Ramos (cell line): ENCODE data around the gene ADSS2.
"Not testable (repeated sequence)": the region's sequence is repeated elsewhere in the genome, so short reads cannot be mapped to it uniquely, and the experiment has no call there.

Experiments
- in situ Hi-C: fragments of 300-500 bp; cut with MboI; formaldehyde crosslinking; loops from one replicate; pipeline ENCODE4 v1.14.3; 2022; ENCODE audit warnings: low sequenced_read_pairs; ENCODE audit not compliant: unreplicated experiment

ADSS2 gene

DNA sequence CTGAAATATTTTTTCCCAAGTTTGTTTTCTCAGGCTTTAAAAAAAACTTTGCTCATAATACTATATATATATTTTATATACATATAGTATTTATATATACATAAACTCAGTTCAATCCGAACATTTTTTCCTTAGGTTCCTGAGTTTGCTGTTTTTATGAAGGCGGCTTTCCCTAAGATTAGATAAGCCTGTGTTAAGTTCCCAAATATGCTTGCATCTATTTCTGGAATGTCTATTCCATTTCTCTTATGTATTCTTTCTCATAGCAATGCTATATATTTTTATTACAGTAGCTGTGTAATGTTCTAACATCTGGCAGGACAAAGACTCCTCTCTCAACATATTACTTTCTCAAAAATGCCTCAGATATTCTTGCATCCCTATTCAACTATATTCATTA, 45.9 kb downstream of the ADSS2 start:
- in situ Hi-C loops: no loop called here

DNA sequence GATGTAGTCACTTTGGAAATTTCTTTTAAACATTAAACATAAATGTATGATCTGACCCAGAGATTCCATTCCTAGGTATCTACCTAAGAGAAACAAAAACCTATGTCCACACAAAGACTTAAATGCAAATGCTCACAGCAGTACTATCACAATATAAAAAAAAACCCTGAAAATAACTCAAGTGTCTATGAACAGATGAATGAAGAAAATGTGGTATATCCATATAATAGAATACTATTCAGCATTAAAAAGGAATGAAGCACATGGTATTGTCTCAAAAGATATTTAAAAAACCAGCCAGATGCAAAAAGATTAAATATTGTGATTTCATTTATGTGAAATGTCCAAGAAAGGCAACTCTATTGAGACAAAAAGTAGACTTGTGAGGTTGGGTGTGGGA, 48.3 kb downstream of the ADSS2 start:
- in situ Hi-C loops: no loop called here

DNA sequence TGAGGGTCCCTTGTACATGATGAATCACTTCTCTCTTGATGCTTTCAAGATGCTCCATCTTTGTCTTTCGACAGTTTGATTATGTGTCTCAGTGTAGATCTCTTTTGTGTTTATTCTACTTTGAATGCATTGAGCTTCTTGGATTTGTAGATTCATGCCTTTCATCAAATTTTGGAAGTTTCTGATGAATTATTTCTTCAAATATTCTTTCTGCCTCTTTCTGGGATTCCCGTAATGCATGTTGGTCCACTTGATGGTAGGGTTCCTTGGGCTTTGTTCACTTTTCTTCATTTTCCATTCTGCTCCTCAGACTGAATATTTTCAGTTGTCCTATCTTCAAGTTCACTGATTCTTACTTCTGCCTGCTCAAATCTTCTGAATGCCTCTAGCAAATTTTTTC, 50.7 kb downstream of the ADSS2 start:
- in situ Hi-C loops: no loop called here

DNA sequence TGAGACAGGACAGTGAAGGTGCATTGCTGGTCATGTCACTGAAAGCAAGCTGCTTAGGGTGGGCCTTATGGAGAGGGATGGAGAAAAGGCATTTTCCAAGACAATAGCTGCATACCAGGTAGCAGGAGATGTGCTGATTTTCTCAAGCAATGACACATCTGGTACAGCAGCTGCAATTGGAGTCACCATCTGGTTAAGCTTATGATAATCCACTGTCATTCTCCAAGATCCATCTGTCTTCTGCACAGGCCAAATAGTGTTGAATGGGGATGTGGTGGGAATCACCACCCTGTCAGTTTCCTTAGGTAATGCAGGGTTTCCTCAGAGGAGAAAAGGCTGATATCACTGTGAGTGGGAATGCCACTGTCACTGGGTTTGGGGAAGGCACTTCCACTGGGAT, 54.6 kb downstream of the ADSS2 start:
- in situ Hi-C loops: no loop called here

DNA sequence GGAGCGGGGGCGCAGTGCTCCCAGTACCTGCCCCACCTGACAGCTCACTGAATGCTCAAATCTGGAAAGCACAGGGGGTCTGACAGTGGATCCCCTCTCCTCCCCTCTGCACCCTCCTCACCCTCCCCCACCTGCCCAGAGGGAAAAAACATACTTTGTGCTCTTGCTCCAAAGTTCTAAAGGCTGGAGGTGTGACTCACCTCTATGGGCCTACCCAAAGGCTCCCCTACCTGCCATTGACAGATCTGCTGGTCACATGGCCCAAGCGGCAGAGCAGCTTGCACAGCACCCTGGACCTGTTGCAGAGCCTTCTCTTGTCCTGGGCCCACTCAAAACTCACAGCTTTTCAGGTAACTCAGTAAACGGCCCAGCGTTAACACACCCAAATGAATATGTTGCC, 55.7 kb downstream of the ADSS2 start:
- in situ Hi-C loops: no loop called here

DNA sequence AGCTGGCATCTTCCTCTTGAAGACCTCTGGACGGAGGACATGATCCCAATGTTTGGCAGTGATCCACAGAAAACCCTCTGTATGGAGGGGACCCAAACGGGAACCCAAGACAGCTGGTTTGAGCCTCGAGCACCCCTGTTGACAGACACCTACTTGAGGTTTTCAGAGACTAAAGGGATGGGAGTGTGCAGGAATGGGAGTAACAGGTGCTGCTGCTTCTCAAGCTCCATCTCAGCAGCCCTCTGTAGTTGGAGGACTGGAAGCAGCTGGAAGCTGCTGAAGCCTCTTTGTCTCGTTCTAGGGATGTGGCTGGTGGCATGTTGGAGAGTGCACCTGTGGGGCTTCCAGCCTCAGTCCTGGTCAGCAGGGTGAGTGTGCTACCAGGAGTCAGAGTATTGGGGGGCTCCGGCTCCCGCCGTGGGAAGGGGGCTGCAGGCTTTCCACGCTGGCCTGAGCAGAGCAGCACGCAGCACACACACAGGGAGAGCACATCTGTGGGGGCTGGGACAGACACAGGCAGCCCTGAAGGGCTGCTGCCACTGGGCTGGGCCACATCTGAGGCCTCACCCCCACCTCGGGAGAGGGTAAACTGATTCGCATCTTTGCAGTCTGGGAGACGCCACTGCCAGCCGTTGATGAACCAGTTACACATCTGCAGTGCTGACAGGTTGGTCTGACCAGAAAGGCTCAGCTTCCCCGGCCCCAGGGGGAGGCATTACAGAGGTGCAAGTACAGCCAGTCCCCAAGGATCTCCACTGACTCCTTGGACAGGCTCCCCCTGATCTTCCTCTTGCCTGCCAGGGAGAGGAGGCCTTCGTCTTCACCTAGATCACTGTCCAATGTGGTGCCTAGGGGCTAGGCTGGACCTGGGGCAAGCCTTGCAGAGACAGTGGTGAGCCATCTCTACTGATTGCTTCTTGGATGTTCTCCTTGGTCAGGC, 56.6 kb downstream of the ADSS2 start:
- in situ Hi-C loops: no loop called here

DNA sequence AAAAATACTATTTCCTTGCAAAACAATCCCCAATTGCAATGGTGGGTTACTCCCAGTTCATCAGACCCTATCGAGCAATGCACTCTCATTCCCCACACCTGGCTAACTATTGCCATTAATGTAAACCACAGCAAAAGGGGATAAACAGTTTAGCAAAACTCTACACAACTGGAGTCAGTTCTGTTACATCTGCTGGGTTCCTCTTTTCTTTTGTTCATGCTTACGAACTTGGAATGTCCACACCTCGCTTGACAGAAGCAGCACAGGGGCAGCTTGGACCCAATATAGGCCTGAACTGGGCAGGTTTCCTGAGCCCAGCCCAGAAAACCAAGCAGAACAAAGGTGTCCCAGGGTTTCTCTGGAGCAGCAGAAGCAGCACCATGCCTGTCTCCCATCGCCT, 57.4 kb downstream of the ADSS2 start:
- in situ Hi-C loops: no loop called here

DNA sequence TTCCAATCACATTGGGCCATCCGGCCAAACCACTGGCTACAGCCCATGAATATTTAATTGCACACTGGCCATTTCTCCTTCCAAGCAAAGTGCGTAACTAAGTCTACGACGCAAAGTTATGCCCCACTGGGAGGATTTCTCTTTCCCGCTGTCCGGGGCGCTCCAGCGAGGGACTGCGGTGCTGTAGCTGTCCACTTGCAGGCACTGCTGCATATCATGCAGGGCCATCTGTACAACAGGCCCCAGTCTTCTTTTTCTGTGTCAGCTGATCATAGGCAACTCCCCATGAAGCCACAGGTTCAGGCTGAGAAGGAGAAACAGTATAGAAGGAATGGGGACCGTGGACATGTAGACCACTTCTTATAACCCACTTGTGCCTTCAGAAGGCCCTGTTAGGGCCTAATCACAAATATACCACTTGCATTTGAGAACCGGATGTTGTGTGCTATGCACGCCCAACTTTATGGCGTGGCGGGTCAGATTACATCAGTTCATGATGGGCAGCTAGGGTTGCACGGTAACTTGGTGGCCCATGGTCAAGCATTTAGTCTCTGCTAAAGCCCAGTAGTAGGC, 58.0 kb downstream of the ADSS2 start:
- in situ Hi-C loops: no loop called here

DNA sequence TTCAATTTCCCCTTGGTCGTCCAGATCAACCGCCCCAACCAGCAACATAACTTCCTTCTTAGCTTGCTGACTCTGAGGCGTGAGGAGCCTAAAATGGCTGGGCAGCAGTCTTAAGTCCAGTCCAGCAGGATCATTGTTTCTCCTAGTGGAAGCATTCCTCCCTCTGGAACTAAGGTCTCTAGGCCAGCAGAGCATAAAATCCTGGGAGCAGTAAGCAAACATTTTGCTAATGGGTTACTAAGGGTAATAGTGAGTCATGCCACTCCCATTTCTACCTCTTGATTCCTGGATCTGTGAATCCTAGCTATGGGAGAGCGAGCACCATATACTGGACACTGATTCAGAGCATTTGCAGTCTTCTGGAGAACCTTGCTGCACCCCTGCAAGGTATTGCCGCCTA, 59.9 kb downstream of the ADSS2 start:
- in situ Hi-C loops: no loop called here

DNA sequence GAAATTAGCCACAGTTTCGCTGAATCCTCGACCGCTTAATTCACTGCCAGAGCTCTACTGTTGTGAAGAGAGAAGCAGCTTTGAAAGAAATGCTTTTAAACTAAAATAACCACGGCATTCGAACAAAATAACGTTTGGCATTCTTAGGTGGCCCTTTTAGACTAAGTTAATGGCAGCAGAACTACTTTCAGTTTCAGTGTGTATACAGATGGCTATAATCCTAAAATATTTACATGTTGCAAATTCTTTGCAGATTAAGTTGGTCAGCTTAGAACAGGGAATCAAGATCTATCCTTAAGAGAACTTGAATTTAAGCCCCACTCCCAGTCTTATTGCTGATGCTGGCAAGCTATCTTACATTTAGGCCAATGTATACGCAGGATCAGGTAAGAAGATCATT, 62.7 kb downstream of the ADSS2 start:
- in situ Hi-C loops: no loop called here

DNA sequence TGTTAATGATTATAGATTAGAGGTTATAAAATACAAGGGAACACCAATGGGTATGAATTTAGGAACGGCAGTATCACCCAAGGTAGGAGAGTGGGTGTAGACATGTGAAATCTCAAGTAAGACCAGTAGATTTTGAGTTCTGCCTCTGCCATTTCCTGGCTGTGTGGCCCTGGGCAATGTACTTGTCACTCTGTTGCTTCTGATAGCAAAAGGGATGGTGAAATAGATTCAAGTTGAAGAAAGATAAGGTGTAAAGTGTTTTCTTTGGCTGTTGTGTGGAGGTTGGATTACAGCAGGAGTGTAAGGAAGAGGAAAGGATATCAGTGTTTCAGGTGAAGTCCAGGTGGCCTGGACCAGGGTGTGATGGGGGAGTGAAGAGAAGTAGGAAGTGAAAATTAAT, 64.3 kb downstream of the ADSS2 start:
- in situ Hi-C loops: no loop called here

DNA sequence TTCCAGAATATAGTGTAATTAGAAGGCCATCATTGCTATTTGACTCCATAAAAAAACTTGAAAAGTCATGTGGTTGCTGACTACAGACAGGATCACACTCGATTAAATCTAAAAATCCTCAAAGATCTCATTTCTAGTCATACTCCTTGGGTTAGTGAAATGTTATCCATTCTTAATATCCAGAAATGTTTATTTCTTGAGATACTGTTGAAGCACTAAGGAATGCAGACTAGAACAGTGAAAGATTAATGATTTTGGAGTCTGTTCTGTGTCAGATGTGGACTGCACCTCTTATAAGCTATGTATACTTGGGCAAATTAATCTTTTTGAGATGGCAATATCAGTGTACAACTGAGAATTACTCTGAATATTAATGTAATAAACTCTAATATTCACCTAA, 65.1 kb downstream of the ADSS2 start:
- in situ Hi-C loops: no loop called here

DNA sequence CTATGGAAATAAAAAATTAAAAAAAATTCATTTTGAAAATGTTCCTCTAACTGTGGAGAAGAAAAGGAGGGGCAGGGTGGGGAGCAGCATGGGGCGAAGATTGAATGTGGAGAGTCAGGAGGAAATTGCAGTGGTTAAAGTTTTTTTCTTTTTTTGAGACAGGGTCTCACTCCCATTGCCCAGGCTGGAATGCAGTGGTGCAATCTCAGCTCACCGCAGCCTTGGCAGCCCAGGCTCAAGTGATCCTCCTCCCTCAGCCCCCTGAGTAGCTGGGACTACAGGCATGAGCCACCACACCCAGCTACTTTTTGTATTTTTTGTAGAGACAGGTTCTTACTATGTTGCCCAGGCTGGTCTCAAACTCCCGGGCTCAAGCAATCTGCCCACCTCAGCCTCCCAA, 67.6 kb downstream of the ADSS2 start:
- in situ Hi-C loops: no loop called here

DNA sequence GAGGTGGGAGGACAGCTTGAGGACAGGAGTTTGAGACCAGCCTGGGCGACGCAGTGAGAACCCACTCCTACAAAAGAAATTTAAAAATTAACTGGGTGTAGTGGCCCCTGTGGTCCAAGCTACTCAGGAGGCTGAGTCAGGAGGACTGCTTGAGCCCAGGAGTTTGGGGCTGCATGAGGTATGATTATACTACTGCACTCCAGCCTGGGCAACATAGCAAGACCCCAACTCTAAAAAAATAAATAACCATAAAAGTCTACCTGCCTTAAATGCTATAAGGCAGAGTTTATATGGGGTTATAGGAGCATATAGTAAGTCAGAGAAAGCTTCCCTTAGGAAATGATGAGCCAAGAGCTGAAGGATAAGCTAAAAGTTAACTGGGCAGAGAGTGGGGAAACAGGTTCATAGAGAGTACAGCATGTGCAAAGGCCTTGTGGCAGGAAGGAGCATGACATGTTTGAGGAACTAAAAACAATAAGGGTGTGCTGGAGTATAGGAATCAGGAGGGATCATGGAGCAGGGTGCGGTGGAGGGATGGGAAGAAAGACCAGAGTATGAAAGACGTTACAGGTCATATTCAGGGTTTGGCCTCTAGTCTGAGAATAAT, 68.3 kb downstream of the ADSS2 start:
- in situ Hi-C loops: no loop called here

DNA sequence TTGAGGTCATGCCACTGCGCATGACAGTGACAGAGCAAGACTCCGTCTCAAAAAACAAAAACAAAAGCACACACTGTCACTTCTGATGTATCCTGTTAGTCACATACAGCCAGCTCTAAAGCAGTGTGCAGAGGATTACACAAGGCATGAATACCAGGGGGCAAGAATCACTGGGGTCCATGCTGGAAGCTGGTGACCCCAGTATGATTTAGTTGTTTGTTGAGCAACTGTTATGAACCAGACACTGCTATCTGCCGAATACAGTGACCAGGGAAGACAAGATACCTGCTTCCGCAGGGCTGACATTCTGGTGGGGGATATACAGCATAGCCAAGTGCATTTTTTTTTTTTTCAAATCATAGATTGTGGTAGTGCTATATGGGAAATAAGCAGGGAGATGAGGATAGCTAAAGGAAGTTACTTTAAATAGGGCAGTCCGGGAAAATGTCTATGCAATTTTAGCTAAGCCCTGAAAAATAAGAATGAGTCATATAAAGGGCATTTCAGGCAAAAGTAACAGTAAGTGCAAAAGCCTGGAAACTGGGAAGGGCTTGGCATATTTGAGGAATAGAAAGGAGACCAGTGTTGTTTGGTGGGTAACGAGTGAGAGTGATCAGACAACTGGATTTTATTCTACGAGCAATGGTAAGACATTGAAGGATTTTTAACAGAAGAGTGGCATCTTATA, 69.7 kb downstream of the ADSS2 start:
- in situ Hi-C loops: no loop called here

DNA sequence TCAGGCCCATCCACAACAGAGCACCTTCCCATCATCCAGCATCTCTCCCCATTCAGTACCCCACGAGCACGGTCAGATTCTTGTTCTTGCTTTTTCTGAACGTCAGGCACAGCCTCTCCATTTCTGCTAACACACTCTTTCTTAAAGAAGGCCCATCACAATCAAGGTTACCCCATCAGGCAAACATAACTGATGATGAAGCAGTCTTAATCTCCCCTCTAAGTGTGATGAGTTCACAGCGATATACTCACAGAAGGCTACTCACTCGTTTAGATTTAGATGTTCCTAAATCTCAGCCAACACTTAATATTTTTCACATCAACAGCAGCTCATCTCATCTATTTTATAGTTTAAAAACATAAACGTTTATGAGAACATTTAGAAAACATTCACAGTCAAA, 75.6 kb downstream of the ADSS2 start:
- in situ Hi-C loops: no loop called here

DNA sequence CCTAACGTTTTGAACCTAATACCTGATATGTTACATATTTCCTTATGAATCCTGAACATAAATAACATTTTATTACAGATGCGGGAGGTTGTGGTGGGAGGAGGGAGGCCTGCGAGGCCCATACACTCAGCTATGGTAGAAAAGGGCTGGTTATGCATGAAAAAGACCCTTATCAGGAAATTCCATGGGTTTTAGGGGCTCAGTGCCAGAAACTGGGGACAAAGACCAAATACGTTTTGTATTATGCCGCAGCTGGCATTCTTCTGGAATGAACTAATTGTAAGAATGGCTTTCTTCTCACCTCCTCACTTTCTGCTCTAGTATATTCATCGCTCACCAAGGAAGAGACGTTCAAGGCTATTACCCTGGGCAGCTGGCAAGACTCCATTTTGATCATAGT, 76.7 kb downstream of the ADSS2 start:
- in situ Hi-C loops: no loop called here

DNA sequence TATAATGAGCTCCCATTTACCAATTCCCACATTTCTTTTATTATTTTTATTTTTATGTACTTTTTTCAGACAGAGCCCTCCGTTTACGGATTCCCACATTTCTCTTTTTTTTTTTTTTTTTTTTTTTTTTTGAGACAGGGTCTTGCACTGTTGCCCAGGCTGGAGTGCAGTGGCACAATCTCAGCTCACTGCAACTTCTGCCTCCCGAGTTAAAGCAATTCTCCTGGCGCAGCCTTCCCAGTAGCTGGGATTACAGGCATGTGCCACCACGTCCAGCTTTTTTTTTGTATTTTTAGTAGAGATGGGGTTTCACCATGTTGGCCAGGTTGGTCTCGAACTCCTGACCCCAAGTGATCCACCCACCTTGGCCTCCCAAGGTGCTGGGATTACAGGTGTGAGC, 77.2 kb downstream of the ADSS2 start:
- in situ Hi-C loops: not testable (repeated sequence)

DNA sequence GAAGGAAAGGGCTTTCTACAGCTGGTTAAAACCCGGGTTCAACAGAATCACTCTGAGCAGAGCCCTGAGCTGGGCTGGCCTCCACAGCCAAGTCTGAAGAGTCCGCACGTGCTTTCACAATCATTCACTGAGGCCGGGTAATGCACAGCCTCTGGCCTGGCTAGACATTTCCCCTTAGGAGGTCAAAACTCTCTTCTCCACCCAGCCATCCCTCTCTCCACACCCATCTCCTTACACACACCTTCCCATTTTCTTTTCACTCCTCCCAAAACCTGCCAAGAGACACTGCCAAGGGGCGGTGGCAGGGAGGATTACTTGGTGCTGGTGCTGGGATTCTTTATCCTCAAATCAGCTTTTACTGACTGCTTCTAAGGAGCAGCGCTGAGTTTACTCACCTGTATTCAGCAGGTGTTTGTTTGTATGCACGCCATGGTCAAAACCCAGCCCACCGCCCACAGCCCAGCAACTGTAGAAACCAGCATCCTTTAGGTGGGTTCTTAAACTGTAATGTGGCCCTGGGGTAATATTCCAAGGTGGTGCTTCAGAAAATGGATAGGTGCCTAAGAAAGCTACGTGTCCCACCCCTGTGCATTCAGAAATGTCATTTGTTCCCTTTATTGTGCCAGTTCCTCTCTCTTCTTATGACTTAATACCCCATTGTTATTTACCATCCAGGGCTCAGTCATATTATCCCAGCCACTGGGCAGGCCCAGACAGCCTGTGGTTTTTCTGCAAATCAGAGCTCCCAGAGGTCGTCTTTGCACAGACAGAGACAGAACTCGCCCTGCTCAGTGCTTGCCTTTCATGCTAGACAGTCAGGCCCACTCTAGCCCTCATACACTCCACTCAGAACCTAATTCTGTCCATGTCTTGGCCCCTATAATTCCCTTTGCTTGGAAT, 80.2 kb downstream of the ADSS2 start:
- in situ Hi-C loops: no loop called here

DNA sequence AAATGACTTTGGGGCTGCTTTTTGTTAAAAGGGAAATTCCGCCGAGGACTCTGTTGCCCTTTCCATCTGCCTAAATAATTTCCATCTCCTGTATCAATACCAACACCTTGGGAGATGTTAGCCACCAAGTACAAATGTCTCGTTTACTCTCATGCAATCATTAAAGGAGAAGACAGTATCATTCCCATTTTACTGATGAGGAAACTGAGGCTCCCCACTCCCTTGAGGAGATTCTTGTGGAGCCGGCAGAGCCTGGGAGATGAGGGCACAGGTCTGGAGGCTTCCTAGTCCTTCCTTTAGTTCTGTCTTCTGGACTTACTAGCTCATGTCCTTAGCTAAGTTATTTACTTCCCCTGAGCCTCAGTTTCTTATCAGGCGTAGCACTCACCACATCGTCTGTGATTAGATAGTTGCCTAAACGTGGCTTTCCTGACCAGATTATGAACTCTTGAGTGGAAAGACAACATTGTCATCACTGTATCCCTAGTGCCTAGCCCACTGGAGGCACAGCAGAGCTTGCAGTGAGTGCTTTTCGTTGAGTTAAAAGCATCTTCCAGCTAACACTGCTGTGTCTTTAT, 81.6 kb downstream of the ADSS2 start:
- in situ Hi-C loops: no loop called here
